Measurements from ENCODE around the gene CCNL1. TPM values are rescaled to one million over a fixed set of nuclear protein-coding genes. Genes with fewer than 3 reads are reported as not detected.

CCNL1 gene
- total RNA-seq, 1 experiment from 2014 or later = 115 TPM

- no peak for DNase-seq (ENCODE audit: low read depth, low spot score)
- in situ Hi-C loops (cut with HindIII; ENCODE audit: low pct_unique_long_range_greater_than_20kb, low sequenced_read_pairs) = no loop called here
Measured at GRCh38 chr3:157152930-157153329, 7.0 kb downstream of the CCNL1 start.

- in situ Hi-C loops (cut with HindIII; ENCODE audit: low pct_unique_long_range_greater_than_20kb, low sequenced_read_pairs) = no loop called here
- DNase-seq (ENCODE audit: low read depth, low spot score) = no peak
Measured at GRCh38 chr3:157152438-157152837, 7.5 kb downstream of the CCNL1 start.

GRCh38 chr3:157151627-157152026 lies 8.3 kb downstream of the CCNL1 start:
- in situ Hi-C loops (cut with HindIII; ENCODE audit: low pct_unique_long_range_greater_than_20kb, low sequenced_read_pairs) = no loop called here
- no peak for DNase-seq (ENCODE audit: low read depth, low spot score)

GRCh38 chr3:157151151-157151550 lies 8.8 kb downstream of the CCNL1 start:
- in situ Hi-C loops (cut with HindIII; ENCODE audit: low pct_unique_long_range_greater_than_20kb, low sequenced_read_pairs) = no loop called here

GRCh38 chr3:157149136-157149696 lies 10.7 kb downstream of the CCNL1 start:
- in situ Hi-C loops (cut with HindIII; ENCODE audit: low pct_unique_long_range_greater_than_20kb, low sequenced_read_pairs) = no loop called here
- no peak for DNase-seq (ENCODE audit: low read depth, low spot score)

More at GRCh38 chr3:157151151-157151550, 8.8 kb downstream of the CCNL1 start:
- DNase-seq (ENCODE audit: low read depth, low spot score) = no peak

GRCh38 chr3:157148196-157148889 lies 11.6 kb downstream of the CCNL1 start:
- in situ Hi-C loops (cut with HindIII; ENCODE audit: low pct_unique_long_range_greater_than_20kb, low sequenced_read_pairs) = no loop called here
- DNase-seq (ENCODE audit: low read depth, low spot score) = no peak

- in situ Hi-C loops (cut with HindIII; ENCODE audit: low pct_unique_long_range_greater_than_20kb, low sequenced_read_pairs) = no loop called here
- DNase-seq (ENCODE audit: low read depth, low spot score) = no peak
Measured at GRCh38 chr3:157147099-157147803, 12.7 kb downstream of the CCNL1 start.

- no peak for DNase-seq (ENCODE audit: low read depth, low spot score)
- in situ Hi-C loops (cut with HindIII; ENCODE audit: low pct_unique_long_range_greater_than_20kb, low sequenced_read_pairs) = no loop called here
Measured at GRCh38 chr3:157145606-157146322, 14.2 kb downstream of the CCNL1 start.

GRCh38 chr3:157142315-157142714 lies 17.6 kb downstream of the CCNL1 start:
- in situ Hi-C loops (cut with HindIII; ENCODE audit: low pct_unique_long_range_greater_than_20kb, low sequenced_read_pairs) = no loop called here
- no peak for DNase-seq (ENCODE audit: low read depth, low spot score)

- in situ Hi-C loops (cut with HindIII; ENCODE audit: low pct_unique_long_range_greater_than_20kb, low sequenced_read_pairs) = no loop called here
- DNase-seq (ENCODE audit: low read depth, low spot score) = no peak
Measured at GRCh38 chr3:157139938-157140534, 19.9 kb downstream of the CCNL1 start.

GRCh38 chr3:157136647-157137387 lies 23.1 kb downstream of the CCNL1 start:
- in situ Hi-C loops (cut with HindIII; ENCODE audit: low pct_unique_long_range_greater_than_20kb, low sequenced_read_pairs) = no loop called here
- DNase-seq (ENCODE audit: low read depth, low spot score) = no peak

GRCh38 chr3:157135671-157136396 lies 24.1 kb downstream of the CCNL1 start:
- no peak for DNase-seq (ENCODE audit: low read depth, low spot score)
- in situ Hi-C loops (cut with HindIII; ENCODE audit: low pct_unique_long_range_greater_than_20kb, low sequenced_read_pairs) = no loop called here

- in situ Hi-C loops (cut with HindIII; ENCODE audit: low pct_unique_long_range_greater_than_20kb, low sequenced_read_pairs) = no loop called here
Measured at GRCh38 chr3:157134620-157135191, 25.2 kb downstream of the CCNL1 start.

GRCh38 chr3:157133434-157134320 lies 26.3 kb downstream of the CCNL1 start:
- DNase-seq (ENCODE audit: low read depth, low spot score) = no peak
- in situ Hi-C loops (cut with HindIII; ENCODE audit: low pct_unique_long_range_greater_than_20kb, low sequenced_read_pairs) = no loop called here

More at GRCh38 chr3:157134620-157135191, 25.2 kb downstream of the CCNL1 start:
- no peak for DNase-seq (ENCODE audit: low read depth, low spot score)

GRCh38 chr3:157132936-157133335 lies 27.0 kb downstream of the CCNL1 start:
- DNase-seq (ENCODE audit: low read depth, low spot score) = no peak
- in situ Hi-C loops (cut with HindIII; ENCODE audit: low pct_unique_long_range_greater_than_20kb, low sequenced_read_pairs) = no loop called here

All from SK-MEL-5 (cell line).